T-helper 1 cell treated with Interleukin-12 subunit alpha and Interleukin-12 subunit beta and Interleukin-4 antibody, amounts not matched to agents 30 μg/mL and 1 μg/mL, for 36 hours (primary cell): Measurements from ENCODE around the gene MRPL36.

ENCODE experiments used
- H3K27ac Mint-ChIP-seq: one replicate; pipeline ENCODE4 v1.8.0; 2021; ENCODE audit warnings: mild to moderate bottlenecking, mixed read lengths
- H3K27me3 Mint-ChIP-seq: one replicate; pipeline ENCODE4 v1.8.0; 2021; ENCODE audit warnings: low read depth, mixed read lengths
- H3K36me3 Mint-ChIP-seq: one replicate; pipeline ENCODE4 v1.8.0; 2021; ENCODE audit warnings: low read depth, mixed read lengths
- H3K4me1 Mint-ChIP-seq: one replicate; pipeline ENCODE4 v1.8.0; 2021; ENCODE audit warnings: low read depth, mixed read lengths
- H3K4me3 Mint-ChIP-seq: one replicate; pipeline ENCODE4 v1.8.0; 2021; ENCODE audit warnings: mild to moderate bottlenecking, moderate library complexity, mixed read lengths
- H3K9me3 Mint-ChIP-seq: one replicate; pipeline ENCODE4 v1.8.0; 2021; ENCODE audit warnings: mixed read lengths

Gene MRPL36

GRCh38 chr5:1836176-1836890 lies 36.7 kb upstream of the MRPL36 start:
- H3K27ac Mint-ChIP-seq: no peak overlapping the region
- H3K4me3 Mint-ChIP-seq: no peak overlapping the region
- peaks cover 2% of the 10 kb centered on the region for H3K27me3 Mint-ChIP-seq
- no peaks in the 10 kb centered on the region for H3K9me3 Mint-ChIP-seq
- no peaks in the 10 kb centered on the region for H3K4me1 Mint-ChIP-seq
- H3K36me3 Mint-ChIP-seq: no peaks in the 10 kb centered on the region

- Mint-ChIP-seq H3K4me3 (no peak overlapping the region), H3K27ac (no peak overlapping the region), H3K4me1 (no peaks in the 10 kb centered on the region), H3K27me3 (no peaks in the 10 kb centered on the region), H3K9me3 (no peaks in the 10 kb centered on the region), H3K36me3 (peaks cover 2% of the 10 kb centered on the region)
These were observed 35.8 kb upstream of the MRPL36 start for GRCh38 chr5:1835431-1835830.

GRCh38 chr5:1834721-1835429 lies 35.2 kb upstream of the MRPL36 start:
- no peaks in the 10 kb centered on the region for H3K9me3 Mint-ChIP-seq
- H3K36me3 Mint-ChIP-seq: peaks cover 2% of the 10 kb centered on the region
- no peak overlapping the region for H3K27ac Mint-ChIP-seq
- no peak overlapping the region for H3K4me3 Mint-ChIP-seq
- H3K27me3 Mint-ChIP-seq: no peaks in the 10 kb centered on the region
- H3K4me1 Mint-ChIP-seq: no peaks in the 10 kb centered on the region

GRCh38 chr5:1834022-1834551 lies 34.5 kb upstream of the MRPL36 start:
- H3K9me3 Mint-ChIP-seq: no peaks in the 10 kb centered on the region
- H3K4me3 Mint-ChIP-seq: no peak overlapping the region
- peaks cover 2% of the 10 kb centered on the region for H3K36me3 Mint-ChIP-seq
- no peaks in the 10 kb centered on the region for H3K27me3 Mint-ChIP-seq
- no peak overlapping the region for H3K27ac Mint-ChIP-seq
- H3K4me1 Mint-ChIP-seq: no peaks in the 10 kb centered on the region

- Mint-ChIP-seq H3K9me3 (no peaks in the 10 kb centered on the region), H3K4me3 (no peak overlapping the region), H3K4me1 (no peaks in the 10 kb centered on the region), H3K36me3 (peaks cover 2% of the 10 kb centered on the region), H3K27me3 (no peaks in the 10 kb centered on the region), H3K27ac (no peak overlapping the region)
These were observed 33.8 kb upstream of the MRPL36 start for GRCh38 chr5:1833264-1834021.

GRCh38 chr5:1832511-1833250 lies 33.0 kb upstream of the MRPL36 start:
- H3K36me3 Mint-ChIP-seq: peaks cover 2% of the 10 kb centered on the region
- H3K27me3 Mint-ChIP-seq: no peaks in the 10 kb centered on the region
- no peaks in the 10 kb centered on the region for H3K4me1 Mint-ChIP-seq
- H3K9me3 Mint-ChIP-seq: no peaks in the 10 kb centered on the region
- H3K27ac Mint-ChIP-seq: no peak overlapping the region
- H3K4me3 Mint-ChIP-seq: no peak overlapping the region

GRCh38 chr5:1831677-1832313 lies 32.2 kb upstream of the MRPL36 start:
- H3K27me3 Mint-ChIP-seq: no peaks in the 10 kb centered on the region
- peaks cover 2% of the 10 kb centered on the region for H3K36me3 Mint-ChIP-seq
- H3K27ac Mint-ChIP-seq: no peak overlapping the region
- H3K4me1 Mint-ChIP-seq: no peaks in the 10 kb centered on the region
- no peak overlapping the region for H3K4me3 Mint-ChIP-seq
- H3K9me3 Mint-ChIP-seq: no peaks in the 10 kb centered on the region

GRCh38 chr5:1831257-1831656 lies 31.6 kb upstream of the MRPL36 start:
- H3K27ac Mint-ChIP-seq: no peak overlapping the region

GRCh38 chr5:1830571-1831228 lies 31.1 kb upstream of the MRPL36 start:
- H3K4me1 Mint-ChIP-seq: no peaks in the 10 kb centered on the region
- H3K27me3 Mint-ChIP-seq: no peaks in the 10 kb centered on the region
- H3K36me3 Mint-ChIP-seq: peaks cover 2% of the 10 kb centered on the region
- H3K9me3 Mint-ChIP-seq: no peaks in the 10 kb centered on the region
- no peak overlapping the region for H3K4me3 Mint-ChIP-seq
- no peak overlapping the region for H3K27ac Mint-ChIP-seq

More at GRCh38 chr5:1831257-1831656, 31.6 kb upstream of the MRPL36 start:
- Mint-ChIP-seq H3K4me1 (no peaks in the 10 kb centered on the region), H3K4me3 (no peak overlapping the region), H3K36me3 (peaks cover 2% of the 10 kb centered on the region), H3K9me3 (no peaks in the 10 kb centered on the region), H3K27me3 (no peaks in the 10 kb centered on the region)

- Mint-ChIP-seq H3K27me3 (no peaks in the 10 kb centered on the region), H3K27ac (no peak overlapping the region), H3K9me3 (no peaks in the 10 kb centered on the region), H3K4me1 (no peaks in the 10 kb centered on the region), H3K36me3 (peaks cover 4% of the 10 kb centered on the region), H3K4me3 (no peak overlapping the region)
These were observed 28.3 kb upstream of the MRPL36 start for GRCh38 chr5:1827886-1828397.

GRCh38 chr5:1827025-1827885 lies 27.6 kb upstream of the MRPL36 start:
- Mint-ChIP-seq H3K36me3 (peaks cover 6% of the 10 kb centered on the region), H3K4me1 (no peaks in the 10 kb centered on the region), H3K9me3 (no peaks in the 10 kb centered on the region), H3K27me3 (no peaks in the 10 kb centered on the region), H3K4me3 (no peak overlapping the region), H3K27ac (no peak overlapping the region)

- H3K4me3 Mint-ChIP-seq: no peak overlapping the region
- H3K27ac Mint-ChIP-seq: no peak overlapping the region
- H3K36me3 Mint-ChIP-seq: peaks cover 11% of the 10 kb centered on the region
These were observed 26.8 kb upstream of the MRPL36 start for GRCh38 chr5:1826235-1826980.

More at GRCh38 chr5:1826235-1826980, 26.8 kb upstream of the MRPL36 start:
- H3K27me3 Mint-ChIP-seq: no peaks in the 10 kb centered on the region
- H3K4me1 Mint-ChIP-seq: no peaks in the 10 kb centered on the region
- no peaks in the 10 kb centered on the region for H3K9me3 Mint-ChIP-seq
